T-helper 2 cell treated with Interferon-gamma antibody and Interleukin-4, amounts not matched to agents 100 ng/mL and 5 ng/mL, for 36 hours (primary cell): ENCODE data around the gene COL4A4. TPM values are rescaled to one million over a fixed set of nuclear protein-coding genes. Genes with fewer than 3 reads are reported as not detected.

Experiments
- intact Hi-C: fragments of 100-400 bp; cut with micrococcal nuclease; formaldehyde crosslinking; loops from one replicate; pipeline ENCODE4 v1.15.1; 2023
- total RNA-seq: library from RNA; stranded (reverse); gene quantifications from 2 replicates; pipeline ENCODE4 v1.2.3, GENCODE V29; 2022

COL4A4 gene
- total RNA-seq, 1 donor from 2014 or later = 0.11 TPM

DNA sequence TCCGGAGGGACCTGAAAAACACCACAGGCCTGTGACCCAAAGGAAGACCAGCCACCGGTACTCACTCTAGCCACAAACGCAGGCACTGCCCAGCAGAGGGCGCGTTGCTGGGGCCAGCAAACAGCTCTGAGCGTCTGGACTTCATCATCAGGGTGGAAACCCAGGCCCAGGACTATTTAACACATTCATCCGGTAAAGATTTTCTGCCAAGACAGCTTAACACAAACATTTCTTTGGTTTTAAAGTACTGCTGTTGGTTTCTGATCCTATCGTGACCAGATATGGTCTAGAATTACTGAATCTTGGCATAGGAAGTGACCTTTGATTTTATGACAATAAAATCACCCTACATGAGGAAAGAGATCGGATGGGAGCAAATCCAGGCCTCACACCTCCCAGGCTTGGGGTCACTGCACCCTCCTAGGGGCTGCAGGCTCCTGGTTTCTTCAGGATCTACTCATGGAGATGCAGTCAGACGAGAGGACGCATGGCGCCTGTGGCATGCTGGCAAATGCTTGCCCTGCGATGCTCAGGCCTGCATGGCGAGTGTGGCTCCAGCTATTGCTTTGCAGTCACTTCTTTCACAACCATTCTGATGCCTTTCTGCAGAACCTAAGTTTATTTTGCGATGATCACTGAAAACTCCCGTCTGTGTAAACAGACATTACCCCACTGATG lies 130.4 kb downstream of the COL4A4 start:
- intact Hi-C loops = loop anchor here (5.0 kb wide), 1 partner anchor 74 kb away; no protein-coding TSS in a partner anchor

DNA sequence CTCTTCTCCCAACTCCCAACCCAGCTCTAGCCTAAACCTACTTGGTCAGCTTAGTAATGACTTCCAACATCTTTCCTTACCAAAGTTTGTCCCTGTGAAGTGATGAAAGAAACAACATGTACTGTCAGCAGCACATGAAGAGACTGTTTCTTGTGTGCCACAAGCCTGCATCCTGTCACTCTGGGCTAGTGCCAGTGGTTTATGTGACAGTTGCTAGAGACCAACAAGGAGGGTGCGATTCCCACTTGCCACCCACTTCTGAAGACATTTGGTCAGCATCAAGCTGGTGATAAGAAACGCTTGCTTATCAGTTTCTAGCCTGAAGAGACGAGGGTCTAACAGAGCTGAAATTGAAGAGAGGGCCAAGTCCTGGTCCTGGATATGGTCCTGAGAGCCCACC lies 132.6 kb downstream of the COL4A4 start:
- intact Hi-C loops = loop anchor here (5.0 kb wide), 1 partner anchor 76 kb away; no protein-coding TSS in a partner anchor

DNA sequence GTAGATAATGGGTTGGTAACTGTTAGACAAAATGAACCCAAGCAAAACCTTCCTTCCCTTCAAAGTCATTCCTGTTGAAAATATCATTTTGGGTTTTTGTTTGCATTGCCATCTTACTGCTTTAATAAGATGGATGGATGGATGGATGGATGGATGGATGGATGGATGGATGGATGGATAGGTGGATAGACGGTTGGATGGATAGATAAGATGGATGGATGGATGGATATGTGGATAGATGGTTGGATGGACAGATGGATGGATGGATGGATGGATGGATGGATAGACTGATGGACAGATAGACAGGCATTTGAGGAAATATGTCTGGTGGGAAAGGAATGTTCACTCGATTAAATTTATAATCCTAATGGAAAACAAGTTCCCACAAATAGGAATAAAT lies 133.2 kb downstream of the COL4A4 start:
- intact Hi-C loops = loop anchor here (5.0 kb wide), 1 partner anchor 77 kb away; no protein-coding TSS in a partner anchor

DNA sequence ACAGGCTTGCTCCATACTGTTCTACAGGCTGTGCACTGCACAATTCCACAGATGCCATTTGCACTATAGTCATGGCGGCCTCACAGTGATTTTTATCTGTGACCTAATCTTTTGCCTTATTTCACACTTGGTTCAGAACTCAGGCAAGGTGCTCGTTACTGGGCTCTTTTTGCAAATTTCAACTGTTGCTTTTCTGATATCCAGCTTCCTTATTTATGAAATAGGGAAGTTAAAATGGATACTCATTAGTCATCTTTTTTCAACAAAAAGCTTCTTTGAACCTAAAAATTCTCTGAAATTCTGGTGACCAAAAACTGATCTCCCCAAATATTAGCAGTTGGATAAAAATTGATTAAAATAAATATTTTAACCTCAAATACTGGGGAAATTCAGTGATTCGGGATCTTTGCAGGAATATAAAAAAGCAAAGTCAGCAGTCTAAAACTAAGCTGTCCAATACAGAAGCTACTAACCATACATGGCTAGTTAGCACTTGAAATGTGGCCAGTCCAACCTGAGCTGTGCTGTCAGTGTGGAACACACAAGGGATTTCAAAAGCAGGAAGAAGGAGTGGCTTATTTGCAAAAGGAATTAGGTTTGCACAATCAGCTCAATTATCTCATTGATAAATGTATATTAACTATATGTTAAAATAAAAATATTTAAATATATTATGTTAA lies 134.4 kb downstream of the COL4A4 start:
- intact Hi-C loops = loop anchor here (5.0 kb wide), 1 partner anchor 78 kb away; no protein-coding TSS in a partner anchor

DNA sequence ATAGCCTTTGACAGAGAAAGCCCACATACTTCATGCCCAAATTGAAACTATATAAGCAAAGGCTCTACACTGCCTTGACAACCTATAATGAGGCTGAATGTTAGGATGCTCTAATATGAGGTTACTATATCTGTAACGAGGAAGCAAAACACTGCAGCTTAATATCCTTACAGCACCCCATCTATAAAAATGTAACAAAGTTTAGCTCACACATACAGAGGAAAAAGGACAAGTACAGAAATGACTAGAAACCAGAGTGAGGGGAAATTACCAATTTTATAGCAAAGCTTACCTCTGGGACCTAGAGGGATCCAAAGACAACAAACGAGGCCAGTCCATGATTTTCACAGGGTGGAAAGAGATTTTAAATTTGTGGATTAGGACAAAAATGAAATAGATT lies 138.5 kb downstream of the COL4A4 start:
- intact Hi-C loops = no loop called here

DNA sequence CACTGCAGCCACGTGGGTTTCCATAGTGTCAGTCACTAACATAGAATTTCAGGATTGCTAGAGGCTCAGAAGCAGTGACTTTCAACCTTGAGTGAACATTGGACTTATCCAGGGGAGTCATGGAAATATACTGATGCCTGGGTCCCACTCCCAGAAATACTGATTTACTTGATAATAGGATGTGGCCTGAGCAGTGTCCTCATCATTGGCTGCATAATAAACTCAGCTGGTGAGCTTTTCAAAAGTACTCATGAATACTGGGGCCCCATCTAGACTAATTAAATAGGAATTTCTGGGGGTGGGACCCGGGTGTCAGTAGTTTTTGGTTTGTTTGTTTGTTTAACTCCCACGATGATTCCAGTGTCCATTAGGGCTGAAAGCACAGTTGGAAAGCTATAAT lies 141.4 kb downstream of the COL4A4 start:
- intact Hi-C loops = no loop called here

DNA sequence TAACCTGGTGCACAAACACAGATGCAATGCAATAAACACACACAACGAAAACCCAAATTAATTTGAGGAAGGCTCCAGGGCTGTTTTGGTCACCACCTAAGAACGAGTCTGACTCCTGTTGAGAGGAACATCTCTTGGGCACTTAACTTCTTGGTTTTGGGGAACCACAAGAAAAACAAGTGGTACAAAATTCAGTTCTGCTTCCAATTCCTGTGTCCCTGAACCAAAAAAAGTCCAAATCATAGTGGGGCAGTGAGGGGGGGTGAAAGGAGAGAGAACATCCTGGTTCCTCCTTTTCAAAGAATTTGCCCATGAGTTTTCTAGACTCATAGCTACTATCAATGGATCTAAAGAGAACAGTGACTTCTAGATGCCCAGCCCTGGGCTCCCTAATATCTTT lies 143.6 kb downstream of the COL4A4 start:
- intact Hi-C loops = no loop called here

DNA sequence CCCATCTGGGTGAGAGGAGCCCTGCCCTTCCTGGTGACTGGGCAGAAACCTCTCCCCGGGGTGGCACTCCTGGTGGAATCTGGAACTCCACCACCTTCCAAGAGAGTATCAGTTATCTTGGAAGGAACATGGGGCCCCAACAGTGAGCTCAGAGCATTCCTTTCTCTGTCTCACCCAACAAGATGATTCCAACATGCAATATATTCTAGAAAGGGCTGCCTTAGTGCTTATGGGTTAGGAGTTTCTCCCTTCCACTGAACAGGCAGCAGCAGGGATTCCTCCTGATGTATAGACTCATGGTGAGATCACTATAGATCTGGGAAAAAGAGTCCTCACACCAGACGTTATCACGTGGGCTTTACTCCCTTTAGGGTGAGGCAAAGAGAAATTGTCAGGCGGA lies 147.1 kb downstream of the COL4A4 start:
- intact Hi-C loops = no loop called here

DNA sequence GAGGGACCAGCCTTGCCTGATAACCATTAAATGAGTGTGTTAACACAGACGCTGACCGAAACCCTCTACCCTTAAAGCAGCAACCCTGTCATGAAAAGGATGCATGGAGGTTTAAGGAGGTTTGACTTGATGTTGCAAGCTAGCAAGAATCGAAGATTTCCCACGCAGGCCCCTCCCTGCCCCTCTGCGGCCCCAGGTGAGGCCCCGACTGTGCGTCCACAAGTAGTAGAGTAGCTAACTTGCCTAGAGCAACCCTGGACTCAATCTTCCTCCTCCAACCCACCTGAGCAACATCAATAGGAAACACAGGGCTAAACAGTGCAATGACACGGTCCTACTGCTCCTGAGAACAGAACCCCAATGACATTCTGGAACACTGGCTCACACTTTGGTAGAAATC lies 150.1 kb downstream of the COL4A4 start:
- intact Hi-C loops = no loop called here

DNA sequence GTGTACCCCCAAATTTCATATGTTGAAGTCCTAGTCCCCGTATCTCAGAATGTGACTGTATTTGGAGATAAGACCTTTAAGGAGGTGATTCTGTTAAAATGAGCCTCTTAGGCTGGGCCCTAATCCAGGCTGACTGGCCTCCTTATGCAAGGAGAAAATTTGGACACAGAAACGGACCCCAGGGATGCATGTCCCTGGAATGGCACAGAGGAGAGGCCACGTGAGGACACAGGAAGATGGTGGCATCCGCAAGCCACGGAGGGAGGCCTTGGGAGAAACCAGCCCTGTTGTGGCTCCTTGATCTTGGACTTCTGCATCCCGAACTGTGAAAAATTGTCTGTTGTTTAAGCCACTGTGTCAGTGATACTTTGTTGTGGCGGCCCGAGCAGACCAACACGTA lies 150.7 kb downstream of the COL4A4 start:
- intact Hi-C loops = no loop called here

DNA sequence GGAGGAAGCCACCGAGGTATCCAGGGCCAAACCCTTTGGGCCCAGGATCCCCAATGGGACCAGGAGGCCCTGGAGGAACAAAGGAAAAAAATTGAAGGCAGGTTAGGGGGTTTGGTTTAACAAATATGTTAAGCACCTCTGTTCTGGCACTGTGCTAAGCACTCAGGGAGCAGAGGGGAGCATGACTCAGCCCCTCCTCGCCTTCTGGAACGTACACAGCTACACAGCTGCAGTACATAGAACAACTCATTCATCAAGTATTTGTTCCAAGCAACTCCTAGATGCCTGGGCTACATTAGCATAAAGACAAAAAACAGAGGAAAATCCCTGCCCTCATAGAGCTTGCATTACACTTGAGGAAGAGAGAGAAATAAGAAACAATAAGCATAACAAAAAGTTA lies 153.6 kb downstream of the COL4A4 start:
- intact Hi-C loops = no loop called here

DNA sequence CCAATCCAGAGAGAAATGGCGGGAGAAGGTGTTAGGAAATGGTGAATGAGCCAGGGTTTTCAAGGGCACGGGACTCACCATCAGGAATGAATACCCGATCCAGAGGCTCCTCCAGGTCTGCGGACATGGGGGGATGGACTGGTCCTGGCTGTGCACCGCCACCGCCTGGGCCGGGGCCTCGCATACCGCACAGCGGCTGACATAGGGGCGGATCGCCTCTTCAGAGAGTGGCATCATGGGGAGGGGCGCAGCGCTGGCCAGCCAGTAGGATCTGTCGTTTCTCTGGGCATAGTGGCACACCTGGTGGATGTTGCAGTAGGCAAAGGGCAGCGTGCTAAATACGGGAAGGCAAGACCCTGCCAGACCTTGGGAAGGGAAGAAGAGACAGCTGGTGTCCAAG lies 156.1 kb downstream of the COL4A4 start:
- intact Hi-C loops = no loop called here

DNA sequence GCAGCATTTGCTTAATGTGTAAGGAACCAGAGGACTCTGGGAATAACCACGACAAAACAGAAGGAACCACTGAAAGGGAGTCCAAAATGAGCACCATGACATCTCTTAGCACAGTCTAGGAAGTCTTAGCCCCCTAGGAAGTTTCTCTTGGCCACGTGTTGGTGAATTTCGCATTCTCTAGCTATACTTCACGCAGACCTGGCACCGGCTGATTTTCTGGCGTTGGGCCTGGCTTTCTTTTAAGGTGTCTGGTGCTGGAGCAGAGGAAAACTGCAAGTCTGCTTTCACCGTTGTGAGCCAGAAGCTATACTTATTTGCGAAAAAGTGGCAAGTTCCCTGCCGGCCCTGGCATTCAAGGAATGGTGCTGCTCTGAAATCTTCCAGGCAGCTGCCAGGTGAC lies 156.9 kb downstream of the COL4A4 start:
- intact Hi-C loops = no loop called here

DNA sequence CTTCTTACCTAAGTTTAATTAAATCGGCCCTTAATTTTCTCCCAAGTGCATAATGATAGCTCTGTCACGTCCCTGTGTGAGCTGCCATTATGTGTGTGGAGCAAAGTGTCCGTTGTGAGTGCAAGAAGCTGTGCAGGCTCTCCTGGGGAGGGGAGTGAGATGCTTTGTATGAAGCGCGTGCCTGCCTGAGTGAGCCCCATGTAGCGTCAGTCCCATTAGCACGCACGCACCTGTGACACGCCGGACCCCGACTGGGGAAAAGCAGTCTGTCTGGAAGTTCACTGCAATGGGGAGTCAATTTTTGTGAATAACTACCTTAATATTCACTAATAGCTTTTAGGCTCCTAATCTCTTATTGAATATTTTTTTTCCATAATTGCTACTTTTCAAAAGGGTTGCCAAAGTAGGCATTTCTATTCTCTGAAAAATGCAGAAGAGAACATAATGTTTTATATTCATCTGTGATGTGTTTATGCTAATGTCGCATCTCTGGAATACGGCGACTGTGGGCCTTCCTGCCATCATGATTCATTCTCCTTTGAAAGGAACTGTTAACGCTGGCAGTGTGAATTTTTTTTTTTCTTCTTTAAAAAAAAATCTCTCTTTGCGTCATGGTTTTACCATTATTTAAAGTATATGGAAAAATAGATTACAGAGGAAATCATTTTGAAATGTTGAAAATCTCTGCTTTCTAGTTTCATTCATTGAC lies 157.7 kb downstream of the COL4A4 start:
- intact Hi-C loops = no loop called here

DNA sequence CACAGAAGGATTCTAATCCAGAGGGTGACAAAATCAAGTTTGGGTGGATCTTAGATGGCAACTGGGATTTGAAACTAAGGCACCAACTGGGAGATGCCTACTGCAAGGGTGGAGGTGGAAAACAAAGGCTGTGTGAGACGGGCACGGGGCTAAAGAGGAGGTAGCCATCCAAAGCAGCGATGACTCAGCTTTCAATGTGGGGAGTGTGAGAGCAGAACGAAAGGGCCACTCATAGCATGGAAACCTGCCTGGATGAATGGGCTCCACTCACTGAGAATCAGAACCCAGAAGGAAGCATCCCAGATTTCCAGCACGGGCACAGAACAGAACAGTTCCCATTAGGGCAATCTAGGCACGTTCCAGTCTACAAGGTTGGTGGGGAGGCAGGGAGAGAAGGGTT lies 159.5 kb downstream of the COL4A4 start:
- intact Hi-C loops = no loop called here

DNA sequence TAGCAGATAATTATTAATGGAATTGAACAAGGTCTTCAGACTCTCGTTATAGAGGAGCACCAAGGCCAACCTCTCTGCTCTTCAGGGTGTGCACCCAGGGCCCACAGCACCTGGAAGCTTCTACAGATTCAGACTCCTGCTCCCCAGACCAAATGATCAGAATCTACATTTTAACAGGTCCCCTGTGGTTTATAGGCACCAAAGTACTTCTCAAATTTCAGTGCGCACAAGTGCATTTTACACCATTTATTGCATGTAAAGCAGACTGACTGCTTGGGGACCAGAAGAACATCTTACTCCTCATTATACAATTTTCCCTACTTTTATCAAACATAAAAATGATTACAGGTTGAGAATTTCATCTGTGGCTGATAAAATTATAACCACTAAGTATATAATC lies 163.9 kb downstream of the COL4A4 start:
- intact Hi-C loops = no loop called here

DNA sequence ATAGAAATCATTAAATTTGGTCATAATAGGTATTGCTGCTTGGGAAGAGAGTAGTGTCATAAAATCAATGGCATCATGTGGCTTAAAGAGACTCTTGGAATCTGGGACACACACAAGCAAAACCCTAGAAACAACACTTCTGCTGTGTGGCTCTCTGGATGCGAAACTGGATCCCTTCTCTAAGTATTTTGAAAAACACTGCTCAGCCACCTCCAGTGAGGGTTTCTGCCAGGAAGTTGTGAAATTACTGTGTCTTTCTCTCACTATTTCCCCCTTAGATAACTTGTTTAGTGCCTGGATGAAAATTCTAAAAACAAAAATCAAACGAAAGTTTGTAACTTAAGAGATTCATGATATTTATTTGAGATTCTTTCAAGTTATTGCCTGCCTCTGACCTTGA lies 164.3 kb downstream of the COL4A4 start:
- intact Hi-C loops = no loop called here

DNA sequence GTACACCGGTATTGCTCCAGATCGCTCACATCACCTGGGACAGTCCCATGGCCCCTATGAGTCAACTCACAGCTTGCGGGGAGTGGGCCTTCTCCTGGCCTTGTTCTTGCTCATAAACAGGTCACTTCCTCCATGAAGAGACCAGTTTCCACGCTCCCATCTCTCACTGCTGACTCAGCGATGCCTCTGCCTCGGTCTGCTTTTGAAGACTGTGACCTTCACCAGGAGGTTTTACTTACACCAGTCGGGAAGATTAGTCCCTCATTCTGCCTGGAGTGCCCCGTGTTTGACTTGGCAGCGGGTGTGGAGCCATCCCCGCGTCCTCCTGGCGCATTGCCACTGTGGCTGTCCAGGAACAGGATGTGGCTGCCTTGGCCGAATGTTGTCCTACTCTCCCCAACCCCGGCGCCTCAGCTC lies 168.4 kb downstream of the COL4A4 start:
- intact Hi-C loops = no loop called here

DNA sequence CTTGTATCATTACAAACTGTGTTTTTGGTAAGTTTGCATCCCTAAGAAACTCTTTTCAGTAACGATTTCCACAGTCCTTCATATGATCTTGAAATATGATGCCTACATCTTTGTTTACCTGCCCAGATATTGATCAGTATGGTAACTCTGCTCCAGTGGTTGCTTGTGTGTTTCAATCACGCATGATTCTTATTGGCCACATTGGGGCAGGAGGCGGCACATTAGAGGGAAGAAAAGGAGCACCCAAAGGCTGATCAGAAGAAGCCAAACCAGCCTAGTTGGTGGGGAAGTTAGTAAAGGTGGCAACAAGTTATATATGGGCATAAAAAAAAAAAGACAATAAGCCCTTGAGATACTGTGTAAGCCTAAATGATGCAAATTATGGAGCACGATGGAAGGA lies 169.2 kb downstream of the COL4A4 start:
- intact Hi-C loops = no loop called here

DNA sequence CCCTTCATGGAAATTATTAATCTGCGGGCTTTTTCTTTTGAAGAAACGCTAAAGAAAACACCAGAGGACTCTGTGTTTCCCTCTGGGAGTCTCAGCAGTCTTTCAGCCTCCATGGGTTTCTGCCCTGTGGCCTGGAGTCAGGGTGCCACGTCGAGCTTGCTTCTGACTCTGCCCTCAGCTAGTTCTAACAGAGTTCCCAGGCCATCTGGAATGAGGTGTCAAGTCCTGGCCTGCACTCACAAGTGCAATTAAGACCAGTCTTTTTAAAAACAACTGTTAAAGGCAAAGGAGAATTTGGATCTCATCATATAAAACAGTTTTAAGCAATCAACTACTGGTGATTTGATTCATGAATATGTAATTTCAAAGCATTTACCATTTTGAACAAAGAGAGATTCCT lies 170.8 kb downstream of the COL4A4 start:
- intact Hi-C loops = no loop called here

DNA sequence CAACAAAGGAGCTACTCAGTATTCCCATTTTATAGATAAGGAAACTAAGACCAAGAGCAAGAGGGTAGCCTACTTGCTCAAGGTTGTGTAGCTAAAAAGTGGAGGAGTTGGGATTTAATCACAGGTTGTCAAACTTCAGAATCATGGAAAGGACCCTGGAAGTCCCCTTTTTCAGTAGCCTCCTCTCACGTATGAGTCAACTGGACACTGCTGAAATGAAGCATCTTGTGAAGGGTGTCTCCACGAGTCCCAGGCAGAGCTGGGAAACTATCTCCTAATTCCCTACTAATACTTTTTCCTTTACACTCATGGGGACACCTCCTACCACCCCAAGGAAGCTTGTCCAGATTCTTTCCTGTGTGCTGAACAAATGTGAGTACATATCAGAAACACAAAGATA lies 172.3 kb downstream of the COL4A4 start:
- intact Hi-C loops = no loop called here

DNA sequence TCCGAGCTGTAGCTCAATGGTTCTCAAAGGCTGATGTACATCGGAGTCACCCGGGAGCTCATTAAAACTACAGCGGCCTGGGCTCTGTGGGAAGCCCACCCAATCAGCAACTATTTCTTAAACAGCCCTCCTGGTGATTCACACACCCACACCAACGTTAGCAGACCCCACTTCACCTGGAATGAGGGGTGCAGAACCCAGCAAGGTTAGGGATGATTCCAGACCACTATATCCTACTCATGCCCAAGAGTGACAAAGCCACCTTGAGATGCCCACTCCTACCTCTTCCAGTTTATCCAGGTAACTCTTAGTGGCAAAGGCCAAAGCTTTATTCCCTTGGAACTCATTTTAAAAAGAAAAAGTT lies 178.4 kb downstream of the COL4A4 start:
- intact Hi-C loops = loop anchor here (1.0 to 10.0 kb wide), 4 partner anchors 183 to 1096 kb away; no protein-coding TSS in a partner anchor
